K562 (cell line): ENCODE results near the gene CPTP. TPM values are rescaled to one million over a fixed set of nuclear protein-coding genes. Genes with fewer than 3 reads are reported as not detected.

Experiments used
- CHD2 ChIP-seq: IDR thresholded peaks from 2 replicates; pipeline ENCODE4 v1.6.1; 2011; ENCODE audit warnings: low read depth, low read length
- HDGF ChIP-seq: fragments of 450-650 bp; IDR thresholded peaks from 2 replicates; pipeline ENCODE4 v1.6.1; 2016
- MYC ChIP-seq, 2 experiments: fragments of 250-450 bp in 1 of 2; sonication (Bioruptor Pico) in 1 of 2; IDR thresholded peaks; 2 replicates each; pipeline versions ENCODE4 v1.5.1 to v1.6.1; 2012 to 2021; ENCODE audit warnings: low read depth in 2 of 2, borderline replicate concordance in 1 of 2, improper control_type of control experiment in 1 of 2, low read length in 1 of 2, mild to moderate bottlenecking in 1 of 2, moderate library complexity in 1 of 2
- NFIC ChIP-seq: fragments of 450-650 bp; IDR thresholded peaks from 2 replicates; pipeline ENCODE4 v1.6.1; 2017; ENCODE audit warnings: mild to moderate bottlenecking, inconsistent platforms
- RCOR1 ChIP-seq, 2 experiments: IDR thresholded peaks; 2 replicates each; pipeline ENCODE4 v1.6.1; 2012; ENCODE audit warnings: low read depth in 2 of 2, low read length in 2 of 2, borderline replicate concordance in 1 of 2, improper control_type of control experiment in 1 of 2
- SETDB1 ChIP-seq: IDR thresholded peaks from one replicate; pipeline ENCODE4 v1.6.1; 2012; ENCODE audit warnings: low read length, control low read depth, inconsistent platforms
- SIN3B ChIP-seq: fragments of 450-650 bp; IDR thresholded peaks from 2 replicates; pipeline ENCODE4 v1.6.1; 2017; ENCODE audit warnings: low read depth, mild to moderate bottlenecking, moderate library complexity
- SMARCA4 ChIP-seq: fragments of 450-650 bp; IDR thresholded peaks from 2 replicates; pipeline ENCODE4 v1.6.1; 2016
- SRSF1 ChIP-seq: fragments of 200-400 bp; formaldehyde crosslinking; IDR thresholded peaks from 2 replicates; pipeline ENCODE4 v1.6.1; 2017; ENCODE audit warnings: mild to moderate bottlenecking, low read depth, low read length, moderate library complexity
- TEAD2 ChIP-seq: fragments of 450-650 bp; IDR thresholded peaks from 2 replicates; pipeline ENCODE4 v1.6.1; 2016; ENCODE audit warnings: missing genetic modification characterization, control low read depth, missing compliant biosample characterization
- THRAP3 ChIP-seq: fragments of 450-650 bp; IDR thresholded peaks from 2 replicates; pipeline ENCODE4 v1.6.1; 2016; ENCODE audit warnings: mild to moderate bottlenecking, inconsistent platforms, borderline replicate concordance
- XRCC5 ChIP-seq: fragments of 200-400 bp; formaldehyde crosslinking; IDR thresholded peaks from 2 replicates; pipeline ENCODE4 v1.6.1; 2017; ENCODE audit warnings: low read depth, mild to moderate bottlenecking, low read length
- ZNF699 ChIP-seq: fragments of 250-450 bp; sonication (Bioruptor Pico); IDR thresholded peaks from 2 replicates; pipeline ENCODE4 v1.8.0; 2021; ENCODE audit warnings: mild to moderate bottlenecking, moderate library complexity; ENCODE audit not compliant: insufficient replicate concordance
- polyA plus RNA-seq, 8 experiments: library from polyadenylated mRNA; depleted of rRNA in 4 of 8; stranded (reverse) in 5 of 8; unstranded in 3 of 8; fragments of >200 nt; fragmentation: Nextera tagmentation in 2 of 8; fragmentation: Illumina TruSeq in 1 of 8; extraction: Ambion mirVana in 2 of 8; extraction: Trizol in 1 of 8; gene quantifications; 2 replicates each; pipeline versions ENCODE4 v1.2.1 to v1.2.3, GENCODE V29; 2011 to 2014; ENCODE audit warnings: inconsistent platforms in 1 of 8, missing spikeins in 1 of 8
- total RNA-seq, 7 experiments: library from RNA; depleted of rRNA in 6 of 7; stranded (reverse); fragments of >200 nt in 6 of 7; fragmentation: Illumina TruSeq in 2 of 7; extraction: Trizol in 2 of 7; gene quantifications; 2 replicates each; pipeline versions ENCODE4 v1.2.1 to v1.2.3, GENCODE V29; 2011 to 2021; ENCODE audit warnings: low replicate concordance in 1 of 7
- TF ChIP-seq, protein P1 (sequence below): fragments of 200-800 bp; sonication (Bioruptor generic); IDR thresholded peaks from 2 replicates; pipeline ENCODE4 v1.6.1; 2016; ENCODE audit warnings: missing genetic modification characterization, missing compliant biosample characterization
- TF ChIP-seq, protein P2 (sequence below): IDR thresholded peaks from 2 replicates; pipeline ENCODE4 v1.6.1; 2011; ENCODE audit warnings: borderline replicate concordance, low read depth, mild to moderate bottlenecking, moderate library complexity, low read length; ENCODE audit not compliant: insufficient read depth, poor library complexity, severe bottlenecking
- TF ChIP-seq, protein P3 (sequence below): conservative IDR thresholded peaks from 2 replicates; pipeline ENCODE4 v1.6.1; 2011; ENCODE audit warnings: low read depth, mild to moderate bottlenecking, low read length; ENCODE audit not compliant: control insufficient read depth

The CPTP gene
- total and polyA plus RNA-seq, 9 of the 15 experiments (the other 6 are each of a cell fraction or from before 2014, with no cell fraction given): 0.11 to 25.8 (median 3.5) TPM

DNA sequence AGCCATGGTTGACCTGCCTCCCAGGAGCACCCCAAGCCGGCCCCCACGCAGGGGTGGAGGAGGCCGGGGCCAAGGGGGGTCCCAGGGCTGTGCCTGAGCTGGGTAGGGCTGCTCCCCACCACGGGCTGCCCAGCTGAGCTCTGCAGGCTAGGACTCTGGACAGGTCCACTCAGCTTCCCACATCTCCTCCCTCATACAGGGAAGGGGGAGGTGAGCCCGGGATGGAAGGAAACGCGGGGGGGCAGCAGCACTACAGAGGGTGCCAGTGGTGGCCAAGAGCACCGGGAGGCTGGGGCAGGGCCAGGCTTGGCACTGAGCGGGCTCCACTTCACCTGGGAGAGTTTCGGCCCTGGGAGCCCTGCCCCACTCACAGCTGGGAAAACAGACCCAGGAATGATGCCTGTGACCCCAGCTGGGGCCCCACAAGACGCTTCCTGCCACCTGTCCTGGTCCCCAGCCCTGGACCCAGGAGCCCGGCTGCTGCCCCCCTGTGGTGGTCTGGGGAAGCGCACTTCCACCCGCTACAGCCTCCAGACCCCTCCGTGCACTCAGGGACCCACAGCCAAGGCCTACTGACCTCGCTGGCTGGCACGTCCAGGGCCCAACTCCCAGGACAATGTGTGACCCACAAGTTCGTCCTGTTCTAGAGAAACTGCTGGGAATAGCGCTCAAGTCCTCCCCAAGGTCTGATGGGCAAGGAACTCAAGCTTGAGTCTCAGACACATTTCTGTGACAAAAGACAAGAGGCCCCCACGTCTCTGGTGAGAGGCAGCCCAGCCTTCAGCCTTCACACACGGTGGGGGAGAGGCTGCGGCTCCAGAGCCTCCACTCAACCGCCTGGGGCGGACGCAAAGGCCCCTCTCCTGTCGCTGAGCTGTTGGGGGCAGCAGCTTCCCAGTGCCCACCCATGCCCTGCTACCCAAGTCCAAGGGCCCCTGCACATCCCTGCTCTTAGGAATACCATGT is 47.4 kb downstream of the CPTP start (continued):
- TF ChIP-seq, protein P1, sequence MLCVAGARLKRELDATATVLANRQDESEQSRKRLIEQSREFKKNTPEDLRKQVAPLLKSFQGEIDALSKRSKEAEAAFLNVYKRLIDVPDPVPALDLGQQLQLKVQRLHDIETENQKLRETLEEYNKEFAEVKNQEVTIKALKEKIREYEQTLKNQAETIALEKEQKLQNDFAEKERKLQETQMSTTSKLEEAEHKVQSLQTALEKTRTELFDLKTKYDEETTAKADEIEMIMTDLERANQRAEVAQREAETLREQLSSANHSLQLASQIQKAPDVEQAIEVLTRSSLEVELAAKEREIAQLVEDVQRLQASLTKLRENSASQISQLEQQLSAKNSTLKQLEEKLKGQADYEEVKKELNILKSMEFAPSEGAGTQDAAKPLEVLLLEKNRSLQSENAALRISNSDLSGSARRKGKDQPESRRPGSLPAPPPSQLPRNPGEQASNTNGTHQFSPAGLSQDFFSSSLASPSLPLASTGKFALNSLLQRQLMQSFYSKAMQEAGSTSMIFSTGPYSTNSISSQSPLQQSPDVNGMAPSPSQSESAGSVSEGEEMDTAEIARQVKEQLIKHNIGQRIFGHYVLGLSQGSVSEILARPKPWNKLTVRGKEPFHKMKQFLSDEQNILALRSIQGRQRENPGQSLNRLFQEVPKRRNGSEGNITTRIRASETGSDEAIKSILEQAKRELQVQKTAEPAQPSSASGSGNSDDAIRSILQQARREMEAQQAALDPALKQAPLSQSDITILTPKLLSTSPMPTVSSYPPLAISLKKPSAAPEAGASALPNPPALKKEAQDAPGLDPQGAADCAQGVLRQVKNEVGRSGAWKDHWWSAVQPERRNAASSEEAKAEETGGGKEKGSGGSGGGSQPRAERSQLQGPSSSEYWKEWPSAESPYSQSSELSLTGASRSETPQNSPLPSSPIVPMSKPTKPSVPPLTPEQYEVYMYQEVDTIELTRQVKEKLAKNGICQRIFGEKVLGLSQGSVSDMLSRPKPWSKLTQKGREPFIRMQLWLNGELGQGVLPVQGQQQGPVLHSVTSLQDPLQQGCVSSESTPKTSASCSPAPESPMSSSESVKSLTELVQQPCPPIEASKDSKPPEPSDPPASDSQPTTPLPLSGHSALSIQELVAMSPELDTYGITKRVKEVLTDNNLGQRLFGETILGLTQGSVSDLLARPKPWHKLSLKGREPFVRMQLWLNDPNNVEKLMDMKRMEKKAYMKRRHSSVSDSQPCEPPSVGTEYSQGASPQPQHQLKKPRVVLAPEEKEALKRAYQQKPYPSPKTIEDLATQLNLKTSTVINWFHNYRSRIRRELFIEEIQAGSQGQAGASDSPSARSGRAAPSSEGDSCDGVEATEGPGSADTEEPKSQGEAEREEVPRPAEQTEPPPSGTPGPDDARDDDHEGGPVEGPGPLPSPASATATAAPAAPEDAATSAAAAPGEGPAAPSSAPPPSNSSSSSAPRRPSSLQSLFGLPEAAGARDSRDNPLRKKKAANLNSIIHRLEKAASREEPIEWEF: no peak
- TF ChIP-seq CHD2 (0 out of 2 replicates have a peak, but pooled peaks have one; percentile 43), SIN3B (peak; percentile 19; the same call in 1 of the 2 replicates), HDGF (no peak), SMARCA4 (no peak), XRCC5 (peak; percentile 87; the same call in 1 of the 2 replicates), ZNF699 (CRISPR knock-in tag) (no peak), RCOR1 (IDR thresholded peaks at IDR 0.05; ENCODE audit: borderline replicate concordance in 1 of 2, low read depth in 2 of 2, low read length in 2 of 2) (no peak), MYC (IDR thresholded peaks at IDR 0.05; ENCODE audit: low read depth, low read length) (peak; percentile 12; the same call in 1 of the 2 replicates), MYC (CRISPR knock-in tag; IDR thresholded peaks at IDR 0.05; ENCODE audit: borderline replicate concordance, low read depth) (peak; percentile 37; the same call in 1 of the 2 replicates), SRSF1 (no peak), TEAD2 (tag) (no peak), NFIC (no peak), SETDB1 (no peak), THRAP3 (no peak)
- TF ChIP-seq, protein P2, sequence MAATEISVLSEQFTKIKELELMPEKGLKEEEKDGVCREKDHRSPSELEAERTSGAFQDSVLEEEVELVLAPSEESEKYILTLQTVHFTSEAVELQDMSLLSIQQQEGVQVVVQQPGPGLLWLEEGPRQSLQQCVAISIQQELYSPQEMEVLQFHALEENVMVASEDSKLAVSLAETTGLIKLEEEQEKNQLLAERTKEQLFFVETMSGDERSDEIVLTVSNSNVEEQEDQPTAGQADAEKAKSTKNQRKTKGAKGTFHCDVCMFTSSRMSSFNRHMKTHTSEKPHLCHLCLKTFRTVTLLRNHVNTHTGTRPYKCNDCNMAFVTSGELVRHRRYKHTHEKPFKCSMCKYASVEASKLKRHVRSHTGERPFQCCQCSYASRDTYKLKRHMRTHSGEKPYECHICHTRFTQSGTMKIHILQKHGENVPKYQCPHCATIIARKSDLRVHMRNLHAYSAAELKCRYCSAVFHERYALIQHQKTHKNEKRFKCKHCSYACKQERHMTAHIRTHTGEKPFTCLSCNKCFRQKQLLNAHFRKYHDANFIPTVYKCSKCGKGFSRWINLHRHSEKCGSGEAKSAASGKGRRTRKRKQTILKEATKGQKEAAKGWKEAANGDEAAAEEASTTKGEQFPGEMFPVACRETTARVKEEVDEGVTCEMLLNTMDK: peak; percentile 94
- TF ChIP-seq, protein P3, sequence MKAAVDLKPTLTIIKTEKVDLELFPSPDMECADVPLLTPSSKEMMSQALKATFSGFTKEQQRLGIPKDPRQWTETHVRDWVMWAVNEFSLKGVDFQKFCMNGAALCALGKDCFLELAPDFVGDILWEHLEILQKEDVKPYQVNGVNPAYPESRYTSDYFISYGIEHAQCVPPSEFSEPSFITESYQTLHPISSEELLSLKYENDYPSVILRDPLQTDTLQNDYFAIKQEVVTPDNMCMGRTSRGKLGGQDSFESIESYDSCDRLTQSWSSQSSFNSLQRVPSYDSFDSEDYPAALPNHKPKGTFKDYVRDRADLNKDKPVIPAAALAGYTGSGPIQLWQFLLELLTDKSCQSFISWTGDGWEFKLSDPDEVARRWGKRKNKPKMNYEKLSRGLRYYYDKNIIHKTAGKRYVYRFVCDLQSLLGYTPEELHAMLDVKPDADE: 0 out of 2 replicates have a peak, but pooled peaks have one; percentile 48
